K562 (cell line): ENCODE results near the gene CD46.

Experiments
- CTCF ChIP-seq, 3 experiments: IDR thresholded peaks in 2 of 3; conservative IDR thresholded peaks in 1 of 3; 2 replicates each; pipeline ENCODE4 v1.5.1; 2011 to 2012; ENCODE audit warnings: low read length in 3 of 3, mild to moderate bottlenecking in 3 of 3, control low read depth in 2 of 3, improper control_type of control experiment in 1 of 3, inconsistent platforms in 1 of 3, low read depth in 1 of 3, mixed read lengths in 1 of 3, moderate library complexity in 1 of 3; ENCODE audit not compliant: insufficient read depth in 2 of 3
- ESRRA ChIP-seq: fragments of 450-650 bp; IDR thresholded peaks from 2 replicates; pipeline ENCODE4 v1.6.1; 2014; ENCODE audit warnings: low read depth, mild to moderate bottlenecking, moderate library complexity, borderline replicate concordance
- HCFC1 ChIP-seq: IDR thresholded peaks from 2 replicates; pipeline ENCODE4 v1.6.1; 2012; ENCODE audit warnings: low read depth, low read length, improper control_type of control experiment
- POLR2AphosphoS5 ChIP-seq: IDR thresholded peaks from 2 replicates; pipeline ENCODE4 v1.6.1; 2011; ENCODE audit warnings: mild to moderate bottlenecking, low read depth, low read length, moderate library complexity; ENCODE audit not compliant: control insufficient read depth, insufficient read depth
- RCOR1 ChIP-seq, 2 experiments: IDR thresholded peaks; 2 replicates each; pipeline ENCODE4 v1.6.1; 2012; ENCODE audit warnings: low read depth in 2 of 2, low read length in 2 of 2, borderline replicate concordance in 1 of 2, improper control_type of control experiment in 1 of 2
- STAG1 ChIP-seq: sonication (generic); formaldehyde crosslinking; IDR thresholded peaks from 2 replicates; pipeline ENCODE4 v1.5.0; 2020; ENCODE audit warnings: missing genetic modification reagents, borderline replicate concordance
- ZBTB7A ChIP-seq: IDR thresholded peaks from 2 replicates; pipeline ENCODE4 v1.6.1; 2011; ENCODE audit warnings: low read depth, mild to moderate bottlenecking, low read length, moderate library complexity, borderline replicate concordance; ENCODE audit not compliant: control insufficient read depth
- ZFX ChIP-seq: sonication (generic); formaldehyde crosslinking; IDR thresholded peaks from 2 replicates; pipeline ENCODE4 v1.8.0; 2022; ENCODE audit warnings: mild to moderate bottlenecking, missing genetic modification reagents, moderate library complexity
- ZNF76 ChIP-seq: fragments of 250-450 bp; sonication (Bioruptor Pico); IDR thresholded peaks from 2 replicates; pipeline ENCODE4 v1.4.0; 2020; ENCODE audit warnings: mild to moderate bottlenecking, moderate library complexity, borderline replicate concordance

DNA sequence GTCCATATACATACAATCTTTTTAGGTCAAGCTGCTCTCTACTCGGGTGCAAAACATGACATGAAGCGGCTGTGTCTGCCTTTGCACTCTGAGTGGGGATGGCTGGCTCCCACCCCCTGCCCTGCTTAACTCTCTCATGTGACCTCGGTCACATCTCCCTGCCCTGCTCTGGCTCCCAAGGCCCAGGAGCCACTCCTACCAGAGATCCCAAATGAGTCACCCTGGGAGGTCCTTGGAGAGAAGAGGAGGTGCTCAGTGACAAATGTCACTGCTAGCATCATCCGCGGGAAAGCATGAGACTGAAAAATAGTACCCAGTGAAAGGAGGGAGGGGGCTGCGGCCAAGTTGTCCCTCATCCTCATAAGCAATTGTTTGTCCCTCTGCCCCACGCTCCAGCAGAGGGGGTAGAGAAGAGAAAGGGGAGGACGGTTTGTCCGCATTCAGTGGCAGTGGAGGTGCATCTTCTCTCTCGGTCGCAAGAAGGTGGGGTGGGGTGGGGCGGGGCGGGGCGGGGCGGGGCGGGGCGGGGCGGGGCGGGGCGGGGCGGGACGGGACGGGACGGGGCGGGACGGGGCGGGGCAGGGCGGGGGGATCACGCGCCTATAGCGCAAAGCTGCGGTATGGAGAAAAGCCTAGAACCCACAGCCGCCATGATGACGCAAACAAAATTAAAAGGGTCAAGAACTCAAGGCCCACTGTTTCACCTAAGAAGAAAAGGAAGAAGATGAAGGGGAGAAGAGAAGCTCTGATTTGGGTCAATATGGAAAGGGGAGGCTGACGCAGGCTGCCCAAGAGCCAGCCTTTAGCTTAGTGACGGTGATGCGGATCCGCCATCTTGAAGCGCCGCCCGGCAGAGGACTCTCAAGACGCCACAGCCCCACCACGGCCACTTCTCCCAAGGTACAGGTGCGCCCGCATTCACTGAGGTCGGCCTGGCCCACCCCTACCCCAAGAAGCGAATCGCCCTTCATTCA lies 66.2 kb downstream of the CD46 start:
- TF ChIP-seq ZNF76, result peak; percentile 91
- no peak for TF ChIP-seq STAG1
- no peak for TF ChIP-seq HCFC1
- no peak for TF ChIP-seq POLR2AphosphoS5
- TF ChIP-seq CTCF (IDR thresholded peaks at IDR 0.05 in 2 of 3, conservative IDR thresholded peaks at IDR 0.05 in 1 of 3; ENCODE audit: insufficient read depth in 2 of 3, low read depth in 1 of 3, low read length in 3 of 3), result no peak
- TF ChIP-seq RCOR1 (IDR thresholded peaks at IDR 0.05; ENCODE audit: borderline replicate concordance in 1 of 2, low read depth in 2 of 2, low read length in 2 of 2), result peak in 1 of 2 experiments; percentile 58; a peak in 1 of 4 replicates
- TF ChIP-seq ZBTB7A, result no peak
- TF ChIP-seq ESRRA, result no peak
- TF ChIP-seq ZFX (CRISPR knock-in tag), result peak; percentile 15; the same call in 1 of the 2 replicates
